Activated T-helper 1 cell treated with anti-CD3 and anti-CD28 coated beads, Interleukin-2, amount 50 U/mL, for 16 hours (primary cell): ENCODE measurements around the gene CCL3.

Experiments
- DNase-seq, 2 donors: peaks; one replicate each; pipeline ENCODE4 v3.0.0-alpha.2; 2020; ENCODE audit warnings: low read depth in 1 of 2, low spot score in 1 of 2

Gene CCL3

GRCh38 chr17:36055921-36056520, 33.9 kb downstream of the CCL3 start:
- DNase-seq: no peak

- no peak for DNase-seq
Measured at GRCh38 chr17:36055171-36055570, 34.8 kb downstream of the CCL3 start.

GRCh38 chr17:36049643-36050042, 40.3 kb downstream of the CCL3 start:
- no peak for DNase-seq

- DNase-seq: no peak
Measured at GRCh38 chr17:36048066-36048465, 41.9 kb downstream of the CCL3 start.
